ENCODE data around the gene RBP5. TPM values are rescaled to one million over a fixed set of nuclear protein-coding genes. Genes with fewer than 3 reads are reported as not detected.
A peak's percentile ranks its signal among the peaks of the same experiment; 100 is the strongest.

Gene RBP5
- total and polyA plus RNA-seq, 8 donors = 0.73 to 7.8 (median 2.4) TPM

DNA sequence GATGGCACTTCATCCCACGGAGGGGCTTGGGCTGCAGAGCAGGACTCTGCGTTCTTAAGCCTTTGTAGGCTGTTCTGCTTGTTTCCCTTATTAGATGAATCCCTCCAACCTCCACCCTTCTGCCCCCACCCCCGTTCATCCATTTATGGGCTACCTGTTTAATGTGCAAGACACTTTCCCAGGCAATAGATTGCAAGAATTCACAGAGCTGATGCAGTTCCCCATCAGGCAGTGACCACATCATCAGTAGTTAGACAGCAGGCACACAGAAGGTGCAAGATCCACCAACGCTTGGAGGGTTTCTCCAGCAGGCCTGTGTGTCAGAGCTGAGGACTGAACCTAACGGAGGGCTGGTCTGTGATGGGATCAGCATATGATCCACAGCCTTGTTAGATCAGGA, 35.2 kb downstream of the RBP5 start:
- Histone ChIP-seq H3K4me3 (no peak overlapping the region), H3K36me3 (no peaks in the 10 kb centered on the region), H3K27ac (no peak overlapping the region), H3K27me3 (no peaks in the 10 kb centered on the region), H3K4me1 (peaks cover 0 to 7% (median 0%) of the 10 kb centered on the region in 3 donors), H3K9me3 (no peaks in the 10 kb centered on the region)
- FAIRE-seq (no peak), ATAC-seq (no peak), DNase-seq (no peak)
- WGBS, 2 donors = 42 to 43% methylated on average over 5 of the region's 5 CpGs
- TF ChIP-seq, protein P1, sequence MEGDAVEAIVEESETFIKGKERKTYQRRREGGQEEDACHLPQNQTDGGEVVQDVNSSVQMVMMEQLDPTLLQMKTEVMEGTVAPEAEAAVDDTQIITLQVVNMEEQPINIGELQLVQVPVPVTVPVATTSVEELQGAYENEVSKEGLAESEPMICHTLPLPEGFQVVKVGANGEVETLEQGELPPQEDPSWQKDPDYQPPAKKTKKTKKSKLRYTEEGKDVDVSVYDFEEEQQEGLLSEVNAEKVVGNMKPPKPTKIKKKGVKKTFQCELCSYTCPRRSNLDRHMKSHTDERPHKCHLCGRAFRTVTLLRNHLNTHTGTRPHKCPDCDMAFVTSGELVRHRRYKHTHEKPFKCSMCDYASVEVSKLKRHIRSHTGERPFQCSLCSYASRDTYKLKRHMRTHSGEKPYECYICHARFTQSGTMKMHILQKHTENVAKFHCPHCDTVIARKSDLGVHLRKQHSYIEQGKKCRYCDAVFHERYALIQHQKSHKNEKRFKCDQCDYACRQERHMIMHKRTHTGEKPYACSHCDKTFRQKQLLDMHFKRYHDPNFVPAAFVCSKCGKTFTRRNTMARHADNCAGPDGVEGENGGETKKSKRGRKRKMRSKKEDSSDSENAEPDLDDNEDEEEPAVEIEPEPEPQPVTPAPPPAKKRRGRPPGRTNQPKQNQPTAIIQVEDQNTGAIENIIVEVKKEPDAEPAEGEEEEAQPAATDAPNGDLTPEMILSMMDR (IDR thresholded peaks at IDR 0.05) = no peak
- intact Hi-C loops (cut with DNase I) = loop anchor here in 1 of 3 donors (10.0 kb wide), 1 partner anchor 169 kb away; the partner anchor contains the start of gene ATN1

DNA sequence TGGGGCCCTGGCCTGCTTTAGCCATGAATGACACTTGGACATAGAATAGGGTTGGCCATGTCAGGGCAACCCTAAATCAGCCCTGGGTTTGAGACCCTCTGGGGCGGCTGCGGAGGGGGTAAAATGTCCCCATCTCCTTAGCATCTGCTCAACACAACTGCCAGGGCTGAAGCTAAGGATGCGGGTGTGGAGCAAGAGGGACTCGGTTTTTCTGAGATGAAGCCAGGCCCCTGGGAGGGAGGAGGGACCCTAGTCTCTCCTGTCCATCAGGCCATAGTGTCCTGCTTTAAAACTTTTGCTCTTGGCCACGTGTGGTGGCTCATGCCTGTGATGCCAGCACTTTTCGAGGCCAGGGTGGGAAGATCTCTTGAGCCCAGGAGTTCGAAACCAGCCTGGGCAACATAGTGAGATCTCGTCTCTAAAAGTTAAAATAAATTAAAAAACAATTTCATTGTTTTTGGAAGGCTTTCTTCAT, 35.7 kb downstream of the RBP5 start:
- intact Hi-C loops (cut with DNase I) = loop anchor here in 1 of 3 donors (10.0 kb wide), 1 partner anchor 168 kb away; the partner anchor contains the start of gene ATN1
- Histone ChIP-seq H3K27me3 (no peaks in the 10 kb centered on the region), H3K9me3 (no peaks in the 10 kb centered on the region), H3K27ac (peak overlapping the region in 1 of 4 donors; percentile 29), H3K4me1 (peaks cover 0 to 7% (median 0%) of the 10 kb centered on the region in 3 donors), H3K36me3 (no peaks in the 10 kb centered on the region), H3K4me3 (no peak overlapping the region)
- DNase-seq (no peak), FAIRE-seq (no peak), ATAC-seq (peak in 1 of 4 donors; percentile 2)
- WGBS, 2 donors = 56 to 68% methylated on average over 8 of the region's 8 CpGs
- TF ChIP-seq, protein P1 (IDR thresholded peaks at IDR 0.05) = no peak

DNA sequence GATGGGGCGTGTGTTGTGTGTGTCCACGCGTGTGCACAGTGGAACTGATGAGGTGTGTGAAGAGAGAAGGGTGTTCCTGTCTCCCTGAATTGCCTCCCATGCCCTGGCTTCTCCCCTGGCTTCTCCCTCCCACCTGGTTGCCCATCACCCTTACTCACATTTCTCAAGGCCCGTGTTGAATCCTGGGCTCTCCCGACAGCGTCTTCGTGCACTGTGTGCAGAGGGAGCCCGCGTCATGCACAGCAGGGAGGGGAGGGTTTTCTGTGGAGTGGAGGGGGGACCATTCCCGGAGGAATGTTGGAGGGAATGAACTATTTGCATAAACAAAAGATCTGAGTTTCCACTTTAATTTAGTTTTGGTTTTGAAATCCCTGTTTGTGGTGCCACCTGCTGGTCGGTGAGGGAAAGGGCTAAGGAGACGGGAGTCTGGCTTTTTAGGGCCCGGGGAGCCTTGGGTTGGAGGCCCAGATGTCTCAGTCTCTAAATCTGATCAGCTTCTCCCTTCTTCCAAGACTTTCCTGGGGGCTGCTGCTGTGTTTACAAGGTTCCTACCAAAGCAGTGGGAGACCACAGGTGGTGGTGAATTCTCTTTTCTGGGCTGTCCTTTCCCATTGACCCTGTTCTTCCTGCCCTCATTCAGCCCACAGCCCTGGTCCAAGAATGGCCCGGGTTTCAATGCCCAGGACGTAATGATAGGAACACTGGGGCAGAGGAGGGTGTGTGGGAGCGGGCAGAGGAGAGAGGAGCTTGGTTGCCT, 36.3 kb downstream of the RBP5 start, which contains the start of gene C1R:
TSS of gene C1R (minus strand) at position 217 of the 757 bp plus-strand sequence. CDS start at position 160, 57 bp downstream.
- WGBS, 2 donors = 9 to 14% methylated on average over 16 of the region's 16 CpGs
- Histone ChIP-seq H3K36me3 (no peaks in the 10 kb centered on the region), H3K27me3 (no peaks in the 10 kb centered on the region), H3K9me3 (no peaks in the 10 kb centered on the region), H3K4me1 (peaks cover 0 to 7% (median 0%) of the 10 kb centered on the region in 3 donors), H3K4me3 (peak within 1 kb of the TSS; percentile 7 to 54 (median 26)), H3K27ac (peak within 1 kb of the TSS in 2 of 4 donors; percentile 40 to 50)
- intact Hi-C loops (cut with DNase I) = loop anchor here in 1 of 3 donors (10.0 kb wide), 1 partner anchor 168 kb away; the partner anchor contains the start of gene ATN1
- TF ChIP-seq, protein P1 (IDR thresholded peaks at IDR 0.05) = peak; percentile 73 to 89 (median 82)
- peak; percentile 83 for FAIRE-seq
- ATAC-seq = peak; percentile 55 to 82 (median 73)
- DNase-seq = peak in 5 of 6 donors; percentile 58 to 84 (median 71)

DNA sequence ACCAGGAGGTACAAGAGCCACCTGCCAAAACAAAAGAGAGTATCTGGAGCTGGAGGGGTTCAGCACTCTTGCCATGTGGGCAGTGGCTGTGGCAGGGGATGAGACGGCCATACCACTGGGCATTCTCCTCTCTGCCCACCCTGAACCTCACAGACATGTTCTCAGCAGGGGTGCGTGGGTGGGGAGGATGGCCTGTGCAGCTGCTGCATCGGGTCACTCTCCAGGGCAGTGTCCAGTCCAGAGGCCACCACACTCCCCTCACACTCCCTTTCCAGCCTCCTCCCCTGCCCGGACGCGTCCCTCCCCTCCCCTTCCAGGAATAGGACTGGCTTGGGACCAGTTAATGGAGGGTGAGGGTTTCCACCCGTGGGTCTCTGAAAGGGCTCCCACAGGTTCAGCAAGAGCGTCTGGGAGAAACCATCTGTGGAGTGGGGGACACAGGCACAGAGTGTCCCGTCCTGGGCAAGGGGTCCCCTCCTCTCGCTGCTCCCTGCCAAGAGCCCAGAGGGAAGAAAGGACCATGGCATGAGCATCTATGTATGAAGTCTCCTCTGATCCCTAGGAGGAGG, 36.9 kb downstream of the RBP5 start:
- no peaks in the 10 kb centered on the region for H3K36me3 ChIP-seq
- FAIRE-seq = no peak
- TF ChIP-seq, protein P1 (IDR thresholded peaks at IDR 0.05) = no peak

More for the DNA sequence above, 36.9 kb downstream of the RBP5 start:
- no peaks in the 10 kb centered on the region for H3K27me3 ChIP-seq
- intact Hi-C loops (cut with DNase I) = loop anchor here in 1 of 3 donors (10.0 kb wide), 1 partner anchor 167 kb away; the partner anchor contains the start of gene ATN1
- H3K4me1 ChIP-seq = peaks cover 0 to 7% (median 0%) of the 10 kb centered on the region in 3 donors
- peak; percentile 6 to 47 (median 28) for ATAC-seq
- H3K4me3 ChIP-seq = peak overlapping the region in 3 of 4 donors; percentile 7 to 54 (median 37)
- H3K27ac ChIP-seq = peak overlapping the region in 2 of 4 donors; percentile 40 to 50
- 31 to 32% methylated on average over 10 of the region's 10 CpGs for WGBS, 2 donors
- H3K9me3 ChIP-seq = no peaks in the 10 kb centered on the region
- no peak for DNase-seq

Measured in pancreas (tissue), 10 donors.